Panc1 (cell line): ENCODE data around the gene ASCC3.

ENCODE experiments used
- CTCF ChIP-seq: fragments of 450-650 bp; IDR thresholded peaks from 2 replicates; pipeline ENCODE4 v1.5.1; 2017; ENCODE audit warnings: mild to moderate bottlenecking
- POLR2AphosphoS5 ChIP-seq: IDR thresholded peaks from 2 replicates; pipeline ENCODE4 v1.6.1; 2012; ENCODE audit warnings: mild to moderate bottlenecking, low read depth, low read length, moderate library complexity

DNA sequence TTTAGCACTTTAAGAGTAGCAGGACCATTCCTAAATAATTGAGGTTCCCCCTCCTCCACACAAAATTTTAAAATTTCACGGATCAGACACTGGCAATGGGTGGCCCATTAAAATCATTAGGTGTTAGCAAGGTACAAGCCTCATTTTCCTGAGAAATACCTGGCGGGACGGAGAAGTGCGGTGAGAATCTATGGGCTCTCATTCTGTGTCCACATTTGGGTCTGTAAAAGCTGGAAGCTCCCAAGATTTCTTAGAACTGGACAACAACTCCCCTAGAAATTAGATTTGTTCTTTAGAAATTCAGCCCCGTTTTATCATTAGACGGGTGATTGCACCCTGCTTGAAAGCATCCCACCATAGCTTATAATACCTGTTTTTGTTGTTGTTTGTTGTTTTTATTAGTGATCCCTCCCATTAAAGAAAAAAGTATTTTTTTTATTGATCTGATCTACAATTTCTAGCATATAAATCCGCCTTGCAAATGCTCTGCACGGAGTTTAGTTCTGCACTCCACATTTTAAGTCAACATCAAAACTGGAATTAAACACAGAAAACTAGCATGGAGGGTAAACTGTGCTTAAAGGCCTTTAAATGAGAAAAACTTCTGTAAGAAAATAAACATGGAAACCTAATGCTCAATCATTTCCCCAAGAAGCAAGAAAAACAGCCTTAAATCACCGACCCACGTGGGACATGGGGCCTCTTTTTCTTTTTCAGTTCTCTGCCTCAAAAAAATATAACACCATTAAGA lies 422.1 kb downstream of the ASCC3 start:
- TF ChIP-seq POLR2AphosphoS5 (no peak), CTCF (no peak)
